Measurements from ENCODE around the gene PRKN. TPM values are rescaled to one million over a fixed set of nuclear protein-coding genes. Genes with fewer than 3 reads are reported as not detected.

Gene PRKN
- total RNA-seq, 1 donor from 2014 or later: 2.8 TPM

DNA sequence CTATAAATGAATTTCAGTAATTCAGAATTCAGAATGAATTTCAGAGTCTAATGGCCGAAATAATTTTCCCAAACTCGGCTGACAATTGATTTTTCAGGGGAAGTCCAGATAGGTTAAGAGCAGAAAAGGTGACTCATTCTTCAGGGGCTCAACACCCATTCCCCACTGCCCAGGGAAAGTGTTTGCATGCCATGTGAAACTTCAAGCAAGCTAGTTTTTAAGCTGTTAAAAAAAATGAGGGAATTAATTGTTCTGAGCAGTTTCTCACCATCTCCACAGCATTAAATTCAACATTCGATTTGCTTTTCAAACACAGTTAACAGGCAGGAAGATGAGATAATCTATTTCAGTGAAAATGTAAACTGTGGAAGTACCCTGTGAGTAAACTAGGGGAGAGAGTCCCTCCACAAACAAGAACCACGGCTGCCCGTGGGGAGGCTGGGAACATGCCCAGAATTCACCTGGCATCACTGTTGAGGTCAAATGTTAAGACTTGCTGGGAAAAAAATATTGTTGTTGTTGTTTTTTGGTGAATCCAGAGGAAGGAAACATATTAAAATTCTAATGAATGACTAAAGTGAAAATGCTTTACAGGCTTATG lies 803.0 kb downstream of the PRKN start:
- H3K4me1 Mint-ChIP-seq: peaks cover 11% of the 10 kb centered on the region

DNA sequence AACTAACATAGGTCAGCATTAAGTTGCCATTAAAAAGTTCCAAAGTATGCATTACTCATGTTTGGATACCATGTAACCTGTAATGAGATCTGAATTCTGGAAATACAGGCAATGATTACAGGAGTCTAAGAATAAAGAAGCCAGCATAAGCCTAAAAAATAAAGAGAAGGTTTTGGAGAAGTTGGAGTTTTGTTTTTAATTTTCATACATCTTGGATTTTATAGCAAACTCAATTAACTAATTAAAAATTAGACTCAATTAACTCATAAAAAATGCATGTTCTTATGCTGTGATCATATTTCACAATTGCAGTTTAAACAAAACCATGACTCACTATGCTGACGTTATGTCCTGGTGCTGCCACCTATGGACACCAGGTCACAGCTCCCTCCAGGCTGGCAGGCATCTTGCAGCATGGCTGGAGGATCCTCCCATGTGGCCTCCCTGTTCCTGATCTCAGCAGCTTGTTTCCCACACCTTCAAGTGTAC lies 804.9 kb downstream of the PRKN start:
- no peak for TF ChIP-seq EZH2 (IDR thresholded peaks at IDR 0.05)
- TF ChIP-seq, protein P1, sequence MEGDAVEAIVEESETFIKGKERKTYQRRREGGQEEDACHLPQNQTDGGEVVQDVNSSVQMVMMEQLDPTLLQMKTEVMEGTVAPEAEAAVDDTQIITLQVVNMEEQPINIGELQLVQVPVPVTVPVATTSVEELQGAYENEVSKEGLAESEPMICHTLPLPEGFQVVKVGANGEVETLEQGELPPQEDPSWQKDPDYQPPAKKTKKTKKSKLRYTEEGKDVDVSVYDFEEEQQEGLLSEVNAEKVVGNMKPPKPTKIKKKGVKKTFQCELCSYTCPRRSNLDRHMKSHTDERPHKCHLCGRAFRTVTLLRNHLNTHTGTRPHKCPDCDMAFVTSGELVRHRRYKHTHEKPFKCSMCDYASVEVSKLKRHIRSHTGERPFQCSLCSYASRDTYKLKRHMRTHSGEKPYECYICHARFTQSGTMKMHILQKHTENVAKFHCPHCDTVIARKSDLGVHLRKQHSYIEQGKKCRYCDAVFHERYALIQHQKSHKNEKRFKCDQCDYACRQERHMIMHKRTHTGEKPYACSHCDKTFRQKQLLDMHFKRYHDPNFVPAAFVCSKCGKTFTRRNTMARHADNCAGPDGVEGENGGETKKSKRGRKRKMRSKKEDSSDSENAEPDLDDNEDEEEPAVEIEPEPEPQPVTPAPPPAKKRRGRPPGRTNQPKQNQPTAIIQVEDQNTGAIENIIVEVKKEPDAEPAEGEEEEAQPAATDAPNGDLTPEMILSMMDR (IDR thresholded peaks at IDR 0.05): peak; percentile 54
- no peak for TF ChIP-seq EZH2phosphoT487 (IDR thresholded peaks at IDR 0.05)
- no peak overlapping the region for H3K9ac ChIP-seq
- H3K4me2 ChIP-seq: no peak overlapping the region
- no peaks in the 10 kb centered on the region for H3K9me3 ChIP-seq (ENCODE audit: low read depth)
- H3K4me1 Mint-ChIP-seq: peaks cover 13% of the 10 kb centered on the region
- no peak overlapping the region for H2AFZ ChIP-seq (replicated peaks)
- no peak overlapping the region for H3K27ac Mint-ChIP-seq
- no peaks in the 10 kb centered on the region for H3K9me3 Mint-ChIP-seq
- no peak overlapping the region for H3K4me3 ChIP-seq
- no peak overlapping the region for H3K4me3 Mint-ChIP-seq
- H3K27me3 ChIP-seq: no peaks in the 10 kb centered on the region
- H3K4me1 ChIP-seq: peaks cover 12% of the 10 kb centered on the region
- H3K79me2 ChIP-seq (ENCODE audit: low read depth): no peaks in the 10 kb centered on the region
- DNase-seq (ENCODE audit: low spot score): peak; percentile 52
- H3K36me3 Mint-ChIP-seq: no peaks in the 10 kb centered on the region
- no peaks in the 10 kb centered on the region for H3K36me3 ChIP-seq
- H4K20me1 ChIP-seq (ENCODE audit: low read depth): no peaks in the 10 kb centered on the region
- no peaks in the 10 kb centered on the region for H3K27me3 Mint-ChIP-seq (ENCODE audit: insufficient read depth, low read depth)
- no peaks in the 10 kb centered on the region for H3F3A ChIP-seq (ENCODE audit: low read depth)
- H3K27ac ChIP-seq: no peak overlapping the region

More for the DNA sequence above, 803.0 kb downstream of the PRKN start:
- Histone ChIP-seq H3F3A (ENCODE audit: low read depth) (no peaks in the 10 kb centered on the region), H3K27ac (no peak overlapping the region), H3K79me2 (ENCODE audit: low read depth) (no peaks in the 10 kb centered on the region), H3K4me1 (no peaks in the 10 kb centered on the region), H3K27me3 (no peaks in the 10 kb centered on the region), H3K9me3 (ENCODE audit: low read depth) (no peaks in the 10 kb centered on the region), H3K36me3 (no peaks in the 10 kb centered on the region), H4K20me1 (ENCODE audit: low read depth) (no peaks in the 10 kb centered on the region), H3K4me2 (no peak overlapping the region), H2AFZ (replicated peaks) (no peak overlapping the region), H3K4me3 (no peak overlapping the region), H3K9ac (no peak overlapping the region)
- Mint-ChIP-seq H3K27ac (no peak overlapping the region), H3K9me3 (no peaks in the 10 kb centered on the region), H3K4me3 (no peak overlapping the region), H3K27me3 (ENCODE audit: insufficient read depth, low read depth) (no peaks in the 10 kb centered on the region), H3K36me3 (no peaks in the 10 kb centered on the region)
- no peak for DNase-seq (ENCODE audit: low spot score)
- TF ChIP-seq, protein P1 (IDR thresholded peaks at IDR 0.05): no peak
- no peak for TF ChIP-seq EZH2 (IDR thresholded peaks at IDR 0.05)
- no peak for TF ChIP-seq EZH2phosphoT487 (IDR thresholded peaks at IDR 0.05)

DNA sequence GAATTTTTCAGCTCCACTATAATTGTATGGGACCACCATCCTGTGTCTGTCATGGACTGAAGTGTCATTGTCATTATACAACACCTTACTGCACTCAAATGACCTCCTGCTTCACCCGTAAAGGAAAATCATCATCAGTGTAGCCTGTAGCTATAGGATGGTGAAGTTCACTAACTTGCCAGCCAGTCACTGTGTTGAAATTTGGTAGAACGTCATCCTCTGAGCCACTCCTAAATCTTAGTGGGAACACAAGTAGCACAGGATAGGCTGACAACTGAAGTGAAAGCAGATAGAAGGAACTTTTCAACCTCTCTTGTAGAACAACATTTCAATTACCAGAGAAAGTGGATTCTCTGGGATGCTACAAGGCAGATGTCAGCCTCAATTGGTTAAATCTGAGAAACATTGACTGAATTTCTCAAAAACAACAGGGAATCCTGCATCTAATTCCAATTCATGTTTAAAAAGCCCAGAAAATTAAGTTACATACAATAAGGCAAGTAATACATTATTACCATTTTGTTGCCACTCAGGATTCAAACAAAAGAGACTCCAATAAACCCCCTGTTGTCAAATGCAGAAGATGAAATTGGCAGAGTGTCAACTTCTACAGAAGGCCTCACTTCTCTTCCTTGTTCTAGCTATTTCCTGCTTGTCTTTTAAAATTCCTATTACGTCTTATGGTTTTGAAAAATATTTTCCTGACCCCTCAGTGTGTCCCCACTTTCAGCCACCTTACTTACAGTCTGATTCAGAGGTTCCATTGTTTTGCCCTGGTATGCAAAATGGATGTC lies 805.8 kb downstream of the PRKN start:
- no peak overlapping the region for H3K4me3 ChIP-seq
- no peak for DNase-seq (ENCODE audit: low spot score)
- peaks cover 13% of the 10 kb centered on the region for H3K4me1 Mint-ChIP-seq
- no peaks in the 10 kb centered on the region for H3K27me3 ChIP-seq
- no peak overlapping the region for H3K27ac Mint-ChIP-seq
- no peaks in the 10 kb centered on the region for H3K9me3 ChIP-seq (ENCODE audit: low read depth)
- H3K27me3 Mint-ChIP-seq (ENCODE audit: insufficient read depth, low read depth): no peaks in the 10 kb centered on the region
- no peak overlapping the region for H2AFZ ChIP-seq (replicated peaks)
- no peak overlapping the region for H3K4me3 Mint-ChIP-seq
- H3K36me3 ChIP-seq: no peaks in the 10 kb centered on the region
- no peaks in the 10 kb centered on the region for H4K20me1 ChIP-seq (ENCODE audit: low read depth)
- TF ChIP-seq EZH2phosphoT487 (IDR thresholded peaks at IDR 0.05): no peak
- TF ChIP-seq, protein P1 (IDR thresholded peaks at IDR 0.05): no peak
- no peaks in the 10 kb centered on the region for H3K9me3 Mint-ChIP-seq
- H3K9ac ChIP-seq: no peak overlapping the region
- H3K27ac ChIP-seq: no peak overlapping the region
- no peaks in the 10 kb centered on the region for H3K79me2 ChIP-seq (ENCODE audit: low read depth)
- peaks cover 12% of the 10 kb centered on the region for H3K4me1 ChIP-seq
- H3K36me3 Mint-ChIP-seq: no peaks in the 10 kb centered on the region
- H3K4me2 ChIP-seq: no peak overlapping the region
- no peaks in the 10 kb centered on the region for H3F3A ChIP-seq (ENCODE audit: low read depth)

All from neural progenitor cell (in vitro differentiated cells).